H9 (cell line): ENCODE data around the gene SLC29A1. TPM values are rescaled to one million over a fixed set of nuclear protein-coding genes. Genes with fewer than 3 reads are reported as not detected.

Experiments
- DNase-seq: peaks from one replicate; pipeline ENCODE4 v3.0.0-alpha.2; 2017
- H2AFZ ChIP-seq: one replicate; pipeline ENCODE4 v1.6.1; 2013; ENCODE audit warnings: mild to moderate bottlenecking, low read length, control low read depth, moderate library complexity
- H2AK5ac ChIP-seq: 2 replicates; pipeline ENCODE4 v1.6.1; 2013; ENCODE audit warnings: low read length, control low read depth, mixed read lengths; ENCODE audit not compliant: insufficient read length
- H2BK120ac ChIP-seq: one replicate; pipeline ENCODE4 v1.6.1; 2013; ENCODE audit warnings: low read depth, mild to moderate bottlenecking, low read length, control low read depth, inconsistent platforms; ENCODE audit not compliant: poor library complexity, severe bottlenecking
- H2BK12ac ChIP-seq: 2 replicates; pipeline ENCODE4 v1.6.1; 2013; ENCODE audit warnings: low read length, control low read depth, mixed read lengths, low read depth; ENCODE audit not compliant: insufficient read length
- H2BK15ac ChIP-seq: 2 replicates; pipeline ENCODE4 v1.6.1; 2013; ENCODE audit warnings: low read depth, low read length, control low read depth
- H2BK20ac ChIP-seq: one replicate; pipeline ENCODE4 v1.6.1; 2013; ENCODE audit warnings: low read depth, mild to moderate bottlenecking, low read length, control low read depth, inconsistent platforms; ENCODE audit not compliant: poor library complexity, severe bottlenecking
- H2BK5ac ChIP-seq: 2 replicates; pipeline ENCODE4 v1.6.1; 2013; ENCODE audit warnings: low read length, control low read depth, mixed read lengths; ENCODE audit not compliant: insufficient read length
- H3K14ac ChIP-seq: 2 replicates; pipeline ENCODE4 v1.6.1; 2013; ENCODE audit warnings: low read length, control low read depth; ENCODE audit not compliant: insufficient read depth
- H3K18ac ChIP-seq: 2 replicates; pipeline ENCODE4 v1.6.1; 2013; ENCODE audit warnings: low read depth, mild to moderate bottlenecking, mixed read lengths, low read length, control low read depth; ENCODE audit not compliant: insufficient read length
- H3K23ac ChIP-seq: 2 replicates; pipeline ENCODE4 v1.6.1; 2013; ENCODE audit warnings: low read length, control low read depth, mixed read lengths, low read depth; ENCODE audit not compliant: insufficient read length
- H3K23me2 ChIP-seq: 2 replicates; pipeline ENCODE4 v1.6.1; 2013; ENCODE audit warnings: low read depth, mild to moderate bottlenecking, mixed read lengths, low read length, control low read depth; ENCODE audit not compliant: insufficient read length, poor library complexity, severe bottlenecking
- H3K27ac ChIP-seq: 2 replicates; pipeline ENCODE4 v1.5.1; 2013; ENCODE audit warnings: low read length, control low read depth, mixed read lengths, low read depth; ENCODE audit not compliant: insufficient read length
- H3K27me3 ChIP-seq: 2 replicates; pipeline ENCODE4 v1.6.1; 2013; ENCODE audit warnings: low read length, control low read depth, inconsistent platforms; ENCODE audit not compliant: insufficient read depth
- H3K4ac ChIP-seq: 2 replicates; pipeline ENCODE4 v1.6.1; 2013; ENCODE audit warnings: low read depth, mild to moderate bottlenecking, control low read depth, inconsistent platforms, low read length, moderate library complexity
- H3K4me1 ChIP-seq: 2 replicates; pipeline ENCODE4 v1.6.1; 2013; ENCODE audit warnings: low read length, control low read depth, inconsistent platforms; ENCODE audit not compliant: insufficient read depth
- H3K4me2 ChIP-seq: 2 replicates; pipeline ENCODE4 v1.6.1; 2013; ENCODE audit warnings: low read length, control low read depth, mixed read lengths; ENCODE audit not compliant: insufficient read length, insufficient read depth
- H3K56ac ChIP-seq: 2 replicates; pipeline ENCODE4 v1.6.1; 2013; ENCODE audit warnings: low read depth, mild to moderate bottlenecking, mixed read lengths, low read length, control low read depth; ENCODE audit not compliant: insufficient read length
- H3K79me1 ChIP-seq: 2 replicates; pipeline ENCODE4 v1.6.1; 2013; ENCODE audit warnings: low read depth, mild to moderate bottlenecking, moderate library complexity, low read length, control low read depth, inconsistent platforms; ENCODE audit not compliant: insufficient read depth, poor library complexity, severe bottlenecking
- H3K79me2 ChIP-seq: 2 replicates; pipeline ENCODE4 v1.6.1; 2013; ENCODE audit warnings: low read length, control low read depth, inconsistent platforms; ENCODE audit not compliant: insufficient read depth
- H3K9ac ChIP-seq: 2 replicates; pipeline ENCODE4 v1.6.1; 2013; ENCODE audit warnings: low read length, control low read depth, mixed read lengths; ENCODE audit not compliant: insufficient read length; ENCODE audit errors: extremely low read depth
- H3K9me3 ChIP-seq: one replicate; pipeline ENCODE4 v1.6.1; 2013; ENCODE audit warnings: low read depth, low read length, inconsistent platforms; ENCODE audit not compliant: control insufficient read depth
- H3T11ph ChIP-seq: one replicate; pipeline ENCODE4 v1.6.1; 2013; ENCODE audit warnings: mild to moderate bottlenecking, low read length, control low read depth, inconsistent platforms
- H4K20me1 ChIP-seq: one replicate; pipeline ENCODE4 v1.6.1; 2013; ENCODE audit not compliant: control insufficient read depth, insufficient read length, insufficient read depth
- H4K5ac ChIP-seq: 2 replicates; pipeline ENCODE4 v1.6.1; 2013; ENCODE audit warnings: low read depth, mild to moderate bottlenecking, mixed read lengths, low read length, control low read depth; ENCODE audit not compliant: insufficient read length
- H4K8ac ChIP-seq: replicated peaks from 2 replicates; pipeline ENCODE4 v1.6.1; 2013; ENCODE audit warnings: low read length, control low read depth, mixed read lengths, low read depth; ENCODE audit not compliant: insufficient read length
- H4K91ac ChIP-seq: 2 replicates; pipeline ENCODE4 v1.6.1; 2013; ENCODE audit warnings: low read depth, mild to moderate bottlenecking, moderate library complexity, mixed read lengths, low read length, control low read depth; ENCODE audit not compliant: insufficient read length
- H3K27ac Mint-ChIP-seq, 3 experiments: 2 replicates in 2 of 3; 3 replicates in 1 of 3; pipeline ENCODE4 v1.8.0; 2020 to 2021; ENCODE audit warnings: mixed read lengths in 3 of 3, mild to moderate bottlenecking in 1 of 3, moderate library complexity in 1 of 3
- H3K27me3 Mint-ChIP-seq: 2 replicates; pipeline ENCODE4 v1.8.0; 2021; ENCODE audit warnings: low read depth, mild to moderate bottlenecking, moderate library complexity, mixed read lengths
- H3K36me3 Mint-ChIP-seq, 3 experiments: 2 replicates in 2 of 3; 3 replicates in 1 of 3; pipeline ENCODE4 v1.8.0; 2020 to 2021; ENCODE audit warnings: low read depth in 3 of 3, mixed read lengths in 3 of 3; ENCODE audit not compliant: insufficient read depth in 1 of 3
- H3K4me1 Mint-ChIP-seq, 2 experiments: 2 replicates each; pipeline ENCODE4 v1.8.0; 2020; ENCODE audit warnings: mixed read lengths in 2 of 2
- H3K4me3 Mint-ChIP-seq, 2 experiments: 2 replicates in 1 of 2; 3 replicates in 1 of 2; pipeline ENCODE4 v1.8.0; 2020 to 2021; ENCODE audit warnings: mild to moderate bottlenecking in 2 of 2, mixed read lengths in 2 of 2, moderate library complexity in 1 of 2
- H3K9me3 Mint-ChIP-seq, 2 experiments: 2 replicates in 1 of 2; 3 replicates in 1 of 2; pipeline ENCODE4 v1.8.0; 2020; ENCODE audit warnings: mild to moderate bottlenecking in 2 of 2, mixed read lengths in 2 of 2, moderate library complexity in 1 of 2
- CTCF ChIP-seq: fragments of 200-600 bp; sonication (generic); conservative IDR thresholded peaks from 3 replicates; pipeline ENCODE4 v1.8.0; 2021; ENCODE audit warnings: antibody characterized with exemption, mild to moderate bottlenecking
- WGBS: extraction: QIAGEN DNeasy Blood & Tissue Kit; methylation state at CpG from one replicate; pipeline ENCODE4 v1.1.7; 2013; ENCODE audit warnings: missing lambda C conversion rate, low lambda C conversion rate, mixed read lengths; ENCODE audit not compliant: insufficient read length; ENCODE audit errors: extremely low coverage; 5-methylcytosine and 5-hydroxymethylcytosine counted together
- total RNA-seq: library from RNA; stranded (reverse); gene quantifications from 2 replicates; pipeline ENCODE4 v1.2.1, GENCODE V29; 2021

The SLC29A1 gene
- total RNA-seq, 1 experiment from 2014 or later, result 124 TPM

- no peak overlapping the region for H3K18ac ChIP-seq
- H4K91ac ChIP-seq, result no peak overlapping the region
- H2BK120ac ChIP-seq, result no peak overlapping the region
- H2BK5ac ChIP-seq, result no peak overlapping the region
- no peak overlapping the region for H3K9ac ChIP-seq
- H3K4me1 Mint-ChIP-seq, result peaks cover 44% of the 10 kb centered on the region in 2 experiments
- H4K8ac ChIP-seq, result no peak overlapping the region
- no peak overlapping the region for H3K4me2 ChIP-seq
- H3K23me2 ChIP-seq, result peaks cover 21% of the 10 kb centered on the region
- no peak overlapping the region for H2BK12ac ChIP-seq
- H2AFZ ChIP-seq, result no peak overlapping the region
- no peak for DNase-seq
- peaks cover 15% of the 10 kb centered on the region for H3K27me3 Mint-ChIP-seq
- no peaks in the 10 kb centered on the region for H3K79me1 ChIP-seq
- H3K4me1 ChIP-seq, result no peaks in the 10 kb centered on the region; the same call in 1 of the 2 replicates
- no peak overlapping the region for H3K4ac ChIP-seq
- H3K27ac ChIP-seq, result no peak overlapping the region
- H2AK5ac ChIP-seq, result no peak overlapping the region
- no CpG with 5 or more reads among the region's 6 CpGs for WGBS
- no peak overlapping the region for H2BK20ac ChIP-seq
- TF ChIP-seq CTCF, result no peak
- no peaks in the 10 kb centered on the region for H3K79me2 ChIP-seq
- H3K4me3 Mint-ChIP-seq, result no peak overlapping the region; a peak in 1 of 5 replicates
- H3K23ac ChIP-seq, result no peak overlapping the region
- H3K36me3 Mint-ChIP-seq, result peaks cover 0 to 23% (median 10%) of the 10 kb centered on the region in 3 experiments; a peak in 6 of 7 replicates
- no peaks in the 10 kb centered on the region for H3K9me3 ChIP-seq
- no peak overlapping the region for H4K5ac ChIP-seq
- H3K9me3 Mint-ChIP-seq, result no peaks in the 10 kb centered on the region; a peak in 1 of 5 replicates
- H3K27ac Mint-ChIP-seq, result no peak overlapping the region
- H2BK15ac ChIP-seq, result no peak overlapping the region
- H3K27me3 ChIP-seq, result no peaks in the 10 kb centered on the region
- H3K56ac ChIP-seq, result no peak overlapping the region
- H3T11ph ChIP-seq, result no peak overlapping the region
- no peak overlapping the region for H3K14ac ChIP-seq
- H4K20me1 ChIP-seq, result no peaks in the 10 kb centered on the region
These were observed 37.3 kb downstream of the SLC29A1 start for GRCh38 chr6:44260451-44261297.
